Panc1 (cell line): ENCODE results near the gene DPT. TPM values are rescaled to one million over a fixed set of nuclear protein-coding genes. Genes with fewer than 3 reads are reported as not detected.

Source experiments
- ATAC-seq: fragments of 200-7000 bp; cut with Tn5 transposase; 2 replicates; pipeline ENCODE4 v1.9.1; 2020; ENCODE audit warnings: mild to moderate bottlenecking, moderate library complexity
- BruUV-seq: library from RNA; stranded (reverse); fragments of 400-500 nt; replicated peaks from 2 replicates; lab custom pipeline; 2021; lab: Mats Ljungman, UMichigan
- CTCF ChIA-PET: fragments of 300-600 bp; sonication (Branson Sonifier 250); formaldehyde crosslinking; loops from one replicate; lab custom pipeline; 2022; ENCODE audit warnings: antibody characterized with exemption; lab: Charles Lee
- POLR2A ChIA-PET: fragments of 300-600 bp; sonication (Branson Sonifier 250); formaldehyde crosslinking; loops from one replicate; lab custom pipeline; 2022; ENCODE audit warnings: antibody characterized with exemption; lab: Charles Lee
- DNase-seq: peaks from one replicate; pipeline ENCODE4 v3.0.0-alpha.2; 2010; ENCODE audit warnings: low read depth, low spot score
- H3K27ac ChIP-seq: 2 replicates; pipeline ENCODE4 v1.5.1; 2011; ENCODE audit warnings: mild to moderate bottlenecking, low read length, inconsistent platforms
- H3K27me3 ChIP-seq: fragments of 200-500 bp; sonication (Bioruptor generic); 2 replicates; pipeline ENCODE4 v1.6.0; 2014; ENCODE audit warnings: low read length, inconsistent platforms; ENCODE audit not compliant: control insufficient read depth, insufficient read depth
- H3K36me3 ChIP-seq: fragments of 200-500 bp; sonication (Bioruptor generic); 2 replicates; pipeline ENCODE4 v1.5.1; 2014; ENCODE audit warnings: inconsistent platforms, mild to moderate bottlenecking, low read length, moderate library complexity; ENCODE audit not compliant: control insufficient read depth, insufficient read depth
- H3K4me1 ChIP-seq: 2 replicates; pipeline ENCODE4 v1.5.1; 2011; ENCODE audit warnings: inconsistent platforms, mild to moderate bottlenecking, low read length, moderate library complexity; ENCODE audit not compliant: control insufficient read depth, insufficient read depth
- H3K4me3 ChIP-seq, 2 experiments: 2 replicates each; pipeline ENCODE4 v1.5.1; 2011 to 2012; ENCODE audit warnings: low read depth in 2 of 2, low read length in 2 of 2, mild to moderate bottlenecking in 2 of 2, inconsistent platforms in 1 of 2, moderate library complexity in 1 of 2
- H3K9me3 ChIP-seq: fragments of 200-500 bp; sonication (Bioruptor generic); 2 replicates; pipeline ENCODE4 v1.5.1; 2014; ENCODE audit warnings: low read depth, mild to moderate bottlenecking, inconsistent platforms, low read length, moderate library complexity; ENCODE audit not compliant: control insufficient read depth, insufficient read depth
- CTCF ChIP-seq: fragments of 450-650 bp; IDR thresholded peaks from 2 replicates; pipeline ENCODE4 v1.5.1; 2017; ENCODE audit warnings: mild to moderate bottlenecking
- POLR2AphosphoS5 ChIP-seq: IDR thresholded peaks from 2 replicates; pipeline ENCODE4 v1.6.1; 2012; ENCODE audit warnings: mild to moderate bottlenecking, low read depth, low read length, moderate library complexity
- REST ChIP-seq, 2 experiments: IDR thresholded peaks; 2 replicates each; pipeline ENCODE4 v1.6.1; 2011 to 2012; ENCODE audit warnings: low read depth in 2 of 2, control low read depth in 1 of 2, low read length in 1 of 2, mild to moderate bottlenecking in 1 of 2, moderate library complexity in 1 of 2; ENCODE audit not compliant: insufficient read depth in 1 of 2
- SIN3A ChIP-seq: IDR thresholded peaks from 2 replicates; pipeline ENCODE4 v1.6.1; 2012; ENCODE audit warnings: low read depth, mild to moderate bottlenecking, low read length, moderate library complexity, borderline replicate concordance; ENCODE audit not compliant: insufficient read depth
- TCF7L2 ChIP-seq: IDR thresholded peaks from 2 replicates; pipeline ENCODE4 v1.6.1; 2011; ENCODE audit warnings: mild to moderate bottlenecking, low read depth, low read length, inconsistent platforms
- in situ Hi-C: cut with HindIII; loops from 2 replicates; pipeline ENCODE4 v1.10.0; 2016; ENCODE audit warnings: low sequenced_read_pairs, low pct_unique_long_range_greater_than_20kb
- intact Hi-C: fragments of 100-400 bp; cut with micrococcal nuclease; formaldehyde crosslinking; loops from one replicate; pipeline ENCODE4 v1.10.0; 2022; ENCODE audit not compliant: unreplicated experiment
- total RNA-seq: library from RNA; stranded (reverse); gene quantifications from one replicate; pipeline ENCODE4 v1.2.1, GENCODE V29; 2021; ENCODE audit not compliant: unreplicated experiment

DPT gene
- total RNA-seq, 1 experiment from 2014 or later = not detected

DNA sequence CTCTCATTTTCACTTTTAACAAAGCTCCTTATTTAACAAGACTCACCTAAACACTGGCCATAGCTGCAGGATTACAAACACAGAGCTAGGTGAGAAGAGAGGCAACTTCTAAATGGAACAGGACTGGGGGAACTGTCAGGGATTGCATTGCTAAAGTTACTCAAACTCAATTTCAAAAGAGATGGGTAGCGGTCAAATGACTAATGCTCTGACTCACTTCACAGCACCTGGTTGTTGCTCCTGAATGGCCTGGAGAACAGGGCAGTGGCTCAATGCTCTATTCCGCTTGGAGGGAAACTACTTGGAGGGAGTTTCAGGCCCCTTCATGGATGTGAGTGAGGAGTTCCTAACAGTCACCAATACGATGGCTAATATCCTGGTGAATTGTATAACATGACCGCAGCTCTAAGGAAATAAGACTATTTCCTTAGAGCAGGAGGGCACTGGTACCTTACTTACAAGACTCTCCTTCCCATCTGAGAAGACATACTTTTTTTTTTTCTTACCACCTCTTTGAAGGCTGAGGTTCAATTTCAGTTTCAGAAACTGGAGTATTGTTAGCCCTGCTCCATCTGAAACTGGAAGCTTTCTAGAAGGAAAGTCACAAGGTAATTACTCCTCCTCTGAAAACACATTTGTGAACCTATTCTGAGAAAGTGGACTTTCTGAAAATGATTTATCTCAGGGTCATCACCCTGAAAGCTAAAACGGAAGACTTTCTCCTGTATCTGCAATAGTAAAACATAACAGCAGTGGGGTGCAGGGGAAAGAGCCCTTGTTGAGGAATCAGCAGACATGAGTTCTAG, 9.5 kb downstream of the DPT start:
- Histone ChIP-seq H3K4me3 (no peak overlapping the region), H3K9me3 (no peaks in the 10 kb centered on the region), H3K27me3 (no peaks in the 10 kb centered on the region), H3K27ac (no peak overlapping the region), H3K4me1 (no peaks in the 10 kb centered on the region), H3K36me3 (no peaks in the 10 kb centered on the region)
- ATAC-seq (no peak), DNase-seq (peak; percentile 13)
- TF ChIP-seq REST (IDR thresholded peaks at IDR 0.05; ENCODE audit: insufficient read depth in 1 of 2, low read depth in 2 of 2, low read length in 1 of 2) (no peak), SIN3A (no peak), CTCF (no peak), TCF7L2 (no peak), POLR2AphosphoS5 (no peak)
- POLR2A ChIA-PET = no interaction called here
- intact Hi-C loops = no loop called here
- CTCF ChIA-PET = no interaction called here
- no TSS peak for BruUV-seq
- in situ Hi-C loops = no loop called here

DNA sequence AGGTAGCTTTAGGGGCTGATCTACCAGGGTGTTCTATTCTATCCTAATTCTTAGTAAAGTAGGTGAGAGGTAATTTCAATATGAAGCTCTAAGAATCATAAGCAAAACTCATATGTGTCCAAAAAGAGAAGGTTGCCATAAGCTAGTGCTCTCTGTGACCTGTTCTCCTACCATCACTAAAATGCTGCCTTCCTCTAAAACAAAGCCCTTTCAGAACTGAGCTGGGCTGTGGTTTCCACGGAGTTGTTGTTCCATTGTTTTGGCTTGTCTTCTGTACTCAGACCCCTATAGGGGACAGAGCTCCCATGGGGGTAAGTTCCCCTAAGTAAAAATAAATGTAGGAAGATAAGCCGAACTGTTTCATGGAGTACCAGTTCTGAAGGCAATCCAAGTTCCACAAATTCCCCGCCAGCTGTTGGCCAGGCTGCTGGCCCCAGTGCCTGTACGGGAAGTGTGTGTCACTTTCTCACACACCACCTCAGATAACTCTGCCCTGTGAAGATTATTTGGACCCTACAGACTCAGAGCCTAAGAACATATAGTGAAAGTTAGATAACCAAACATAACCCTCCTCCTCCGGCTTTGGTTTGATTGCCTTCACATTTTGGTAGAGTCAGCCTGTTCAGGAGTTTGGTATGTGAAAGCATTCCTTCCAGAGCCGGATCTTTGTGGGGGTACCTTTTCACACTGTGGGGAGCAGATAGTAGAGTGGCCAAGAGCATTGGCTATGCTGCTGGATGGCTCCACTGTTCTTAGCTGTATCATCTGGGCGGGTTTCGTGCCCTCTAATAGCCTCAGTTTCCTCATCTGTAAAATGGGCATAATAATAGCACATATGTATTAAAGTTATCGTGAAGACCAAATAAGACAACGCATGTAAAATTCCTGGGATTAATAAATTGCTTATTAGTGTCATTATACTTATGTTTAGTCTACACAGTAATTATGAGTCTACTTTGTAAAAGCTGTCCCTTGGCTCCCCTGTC, 10.8 kb downstream of the DPT start:
- CTCF ChIA-PET = no interaction called here
- in situ Hi-C loops = no loop called here

More for the DNA sequence above, 10.8 kb downstream of the DPT start:
- intact Hi-C loops = no loop called here
- ATAC-seq = no peak
- H3K36me3 ChIP-seq = no peaks in the 10 kb centered on the region
- no peak overlapping the region for H3K27ac ChIP-seq
- BruUV-seq = no TSS peak
- TF ChIP-seq REST (IDR thresholded peaks at IDR 0.05; ENCODE audit: insufficient read depth in 1 of 2, low read depth in 2 of 2, low read length in 1 of 2) = no peak
- no peak for TF ChIP-seq CTCF
- TF ChIP-seq TCF7L2 = no peak
- no peak for TF ChIP-seq POLR2AphosphoS5
- TF ChIP-seq SIN3A = no peak
- H3K27me3 ChIP-seq = no peaks in the 10 kb centered on the region
- DNase-seq = no peak
- H3K4me1 ChIP-seq = no peaks in the 10 kb centered on the region
- POLR2A ChIA-PET = no interaction called here
- H3K9me3 ChIP-seq = no peaks in the 10 kb centered on the region
- H3K4me3 ChIP-seq = no peak overlapping the region
